OCI-LY7 (cell line): Measurements from ENCODE around the gene GMDS.

Source experiments
- CTCF ChIP-seq: fragments of 200-600 bp; sonication (generic); conservative IDR thresholded peaks from 2 replicates; pipeline ENCODE4 v1.5.1; 2014; ENCODE audit warnings: mild to moderate bottlenecking, antibody characterized with exemption, low read length, moderate library complexity, mixed read lengths
- EZH2phosphoT487 ChIP-seq: fragments of 200-600 bp; sonication (generic); IDR thresholded peaks from 2 replicates; pipeline ENCODE4 v1.6.1; 2018; ENCODE audit warnings: low read depth, borderline replicate concordance, mild to moderate bottlenecking, mixed run types, antibody characterized with exemption, low read length, moderate library complexity, mixed read lengths

- no peak for TF ChIP-seq CTCF
- TF ChIP-seq EZH2phosphoT487: no peak
These were observed 507.7 kb downstream of the GMDS start for GRCh38 chr6:1737463-1738311.
